OCI-LY7 (cell line): ENCODE measurements around the gene TPRG1L.

Experiments used
- CTCF ChIP-seq: fragments of 200-600 bp; sonication (generic); conservative IDR thresholded peaks from 2 replicates; pipeline ENCODE4 v1.5.1; 2014; ENCODE audit warnings: mild to moderate bottlenecking, antibody characterized with exemption, low read length, moderate library complexity, mixed read lengths
- EZH2phosphoT487 ChIP-seq: fragments of 200-600 bp; sonication (generic); IDR thresholded peaks from 2 replicates; pipeline ENCODE4 v1.6.1; 2018; ENCODE audit warnings: low read depth, borderline replicate concordance, mild to moderate bottlenecking, mixed run types, antibody characterized with exemption, low read length, moderate library complexity, mixed read lengths

DNA sequence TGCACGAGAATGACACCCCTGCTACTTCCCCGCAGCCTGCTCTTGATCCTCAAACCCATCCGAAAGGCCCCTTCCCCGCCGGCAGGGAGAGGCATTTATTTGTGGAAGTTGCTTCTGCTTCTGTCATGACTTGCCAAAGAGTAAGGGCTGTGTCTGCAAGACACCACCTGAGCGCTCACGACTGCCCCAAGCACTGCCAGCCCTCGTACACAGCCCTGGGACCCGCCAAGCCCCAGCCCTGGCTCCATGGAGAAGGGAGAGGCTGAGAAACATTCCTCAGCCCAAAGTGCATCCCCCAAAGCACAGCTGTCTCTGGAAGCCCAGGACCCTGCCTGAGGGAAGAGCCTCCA is 6.3 kb upstream of the TPRG1L start:
- no peak for TF ChIP-seq CTCF
- no peak for TF ChIP-seq EZH2phosphoT487
